GM12878 (cell line): Measurements from ENCODE around the gene CORO1C.

Experiments
- CTCF ChIP-seq, 3 experiments: IDR thresholded peaks in 2 of 3; conservative IDR thresholded peaks in 1 of 3; 2 replicates each; pipeline ENCODE4 v1.5.1; 2011; ENCODE audit warnings: low read depth in 3 of 3, low read length in 3 of 3, mild to moderate bottlenecking in 3 of 3, control low read depth in 2 of 3, moderate library complexity in 2 of 3, inconsistent platforms in 1 of 3, mixed read lengths in 1 of 3; ENCODE audit not compliant: control insufficient read depth in 2 of 3, insufficient read depth in 1 of 3; ENCODE audit errors: extremely low read depth in 1 of 3
- EZH2 ChIP-seq: IDR thresholded peaks from 2 replicates; pipeline ENCODE4 v1.6.1; 2012; ENCODE audit warnings: low read depth, mild to moderate bottlenecking, control low read depth, inconsistent platforms, low read length, borderline replicate concordance; ENCODE audit not compliant: control insufficient read depth
- HDAC2 ChIP-seq: fragments of 200-600 bp; sonication (generic); IDR thresholded peaks from 2 replicates; pipeline ENCODE4 v1.6.1; 2017
- POLR2A ChIP-seq: IDR thresholded peaks from 2 replicates; pipeline ENCODE4 v1.6.1; 2011; ENCODE audit warnings: low read depth, mild to moderate bottlenecking, low read length
- POLR2AphosphoS5 ChIP-seq: IDR thresholded peaks from 2 replicates; pipeline ENCODE4 v1.6.1; 2011; ENCODE audit warnings: mild to moderate bottlenecking, low read length, inconsistent platforms
- SMC3 ChIP-seq: IDR thresholded peaks from 2 replicates; pipeline ENCODE4 v1.6.1; 2011; ENCODE audit warnings: low read length, improper control_type of control experiment, borderline replicate concordance
- TBL1XR1 ChIP-seq: IDR thresholded peaks from 2 replicates; pipeline ENCODE4 v1.6.1; 2012; ENCODE audit warnings: low read depth, low read length, improper control_type of control experiment
- TF ChIP-seq, protein P1 (sequence below): IDR thresholded peaks from 2 replicates; pipeline ENCODE4 v1.6.1; 2011; ENCODE audit warnings: low read depth, mild to moderate bottlenecking, low read length, moderate library complexity, borderline replicate concordance; ENCODE audit errors: extremely low read depth

DNA sequence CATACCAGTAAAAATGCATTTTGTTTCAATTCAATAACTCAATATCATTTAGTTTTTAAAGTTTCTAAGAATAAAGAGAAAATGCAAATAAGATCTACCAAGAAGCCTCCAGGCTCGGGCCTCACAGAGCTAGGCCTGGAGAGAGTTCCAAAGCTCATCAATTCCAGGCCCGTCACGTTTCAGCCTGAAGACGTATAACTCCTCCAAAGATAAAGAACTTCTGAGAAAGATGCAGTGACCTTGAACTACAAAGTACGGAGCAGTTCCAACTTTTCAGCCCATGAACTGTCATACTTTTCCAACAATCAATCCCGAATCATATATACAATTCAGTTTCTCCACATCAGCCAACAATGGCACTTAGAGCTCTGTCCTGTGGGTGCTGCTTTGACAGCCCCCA lies 17.8 kb downstream of the CORO1C start:
- TF ChIP-seq SMC3 = no peak
- TF ChIP-seq POLR2A = no peak
- TF ChIP-seq, protein P1, sequence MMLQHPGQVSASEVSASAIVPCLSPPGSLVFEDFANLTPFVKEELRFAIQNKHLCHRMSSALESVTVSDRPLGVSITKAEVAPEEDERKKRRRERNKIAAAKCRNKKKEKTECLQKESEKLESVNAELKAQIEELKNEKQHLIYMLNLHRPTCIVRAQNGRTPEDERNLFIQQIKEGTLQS = no peak
- no peak for TF ChIP-seq EZH2
- no peak for TF ChIP-seq HDAC2
- no peak for TF ChIP-seq POLR2AphosphoS5
- no peak for TF ChIP-seq TBL1XR1
- TF ChIP-seq CTCF (IDR thresholded peaks at IDR 0.05 in 2 of 3, conservative IDR thresholded peaks at IDR 0.05 in 1 of 3; ENCODE audit: control insufficient read depth in 2 of 3, extremely low read depth in 1 of 3, insufficient read depth in 1 of 3, low read depth in 3 of 3, low read length in 3 of 3) = no peak
